Heart left ventricle (tissue), 16 donors: Measurements from ENCODE around the gene CST2. TPM values are rescaled to one million over a fixed set of nuclear protein-coding genes. Genes with fewer than 3 reads are reported as not detected.
"Not testable (repeated sequence)": the region's sequence is repeated elsewhere in the genome, so short reads cannot be mapped to it uniquely, and the experiment has no call there.

Experiments
- ATAC-seq, 4 donors: fragments of 200-7000 bp; cut with Tn5 transposase; one replicate each; pipeline ENCODE4 v1.9.1; 2020 to 2022; ENCODE audit warnings: moderate library complexity in 4 of 4, mild to moderate bottlenecking in 3 of 4, moderate number of reproducible peaks in 1 of 4
- DNase-seq, 5 donors: peaks; one replicate each; pipeline ENCODE4 v3.0.0-alpha.2; 2020
- H3K27ac ChIP-seq, 12 donors: fragments of 200-600 bp; sonication (generic) in 4 of 12; one replicate each; pipeline versions ENCODE4 v1.5.0 to v1.8.0; 2016 to 2022; ENCODE audit warnings: mild to moderate bottlenecking in 2 of 12
- H3K27me3 ChIP-seq, 9 donors: fragments of 200-600 bp; sonication (generic) in 2 of 9; one replicate each; pipeline versions ENCODE4 v1.5.1 to v1.8.0; 2016 to 2022; ENCODE audit warnings: mild to moderate bottlenecking in 3 of 9
- H3K36me3 ChIP-seq, 9 donors: fragments of 200-600 bp; sonication (generic) in 2 of 9; one replicate each; pipeline versions ENCODE4 v1.5.0 to v1.8.0; 2018 to 2022; ENCODE audit warnings: mild to moderate bottlenecking in 2 of 9
- H3K4me1 ChIP-seq, 12 donors: fragments of 200-600 bp; sonication (generic) in 4 of 12; one replicate each; pipeline versions ENCODE4 v1.5.0 to v1.8.0; 2016 to 2022; ENCODE audit warnings: mild to moderate bottlenecking in 3 of 12
- H3K4me3 ChIP-seq, 12 donors: fragments of 200-600 bp; sonication (generic) in 4 of 12; one replicate each; pipeline versions ENCODE4 v1.5.0 to v1.8.0; 2017 to 2022; ENCODE audit warnings: mild to moderate bottlenecking in 9 of 12, moderate library complexity in 4 of 12
- H3K9me3 ChIP-seq, 12 donors: fragments of 200-600 bp; sonication (generic) in 4 of 12; one replicate each; pipeline versions ENCODE4 v1.5.0 to v1.8.0; 2016 to 2022; ENCODE audit warnings: mild to moderate bottlenecking in 1 of 12
- CTCF ChIP-seq, 12 donors: fragments of 200-600 bp; sonication (generic) in 4 of 12; IDR thresholded peaks; one replicate each; pipeline versions ENCODE4 v1.5.0 to v1.8.0; 2018 to 2022; ENCODE audit warnings: antibody characterized with exemption in 12 of 12, mild to moderate bottlenecking in 5 of 12
- POLR2A ChIP-seq, 2 donors: fragments of 450-650 bp; IDR thresholded peaks; one replicate each; pipeline ENCODE4 v1.6.1; 2017; ENCODE audit warnings: antibody characterized with exemption in 2 of 2, mild to moderate bottlenecking in 2 of 2, moderate library complexity in 2 of 2
- WGBS, 4 donors: extraction: QIAGEN DNeasy Blood & Tissue Kit in 2 of 4; methylation state at CpG; one replicate each; pipeline versions ENCODE4 v1.1.5 to v1.1.7; 2013 to 2018; 5-methylcytosine and 5-hydroxymethylcytosine counted together
- intact Hi-C, 10 donors: fragments of 100-400 bp; cut with DNase I; formaldehyde crosslinking; loops; one replicate each; pipeline versions ENCODE4 v1.11.1 to v1.14.2; 2022
- polyA plus RNA-seq, 2 donors: library from polyadenylated mRNA; stranded (reverse); fragments of 200-250 nt; gene quantifications; one replicate each; pipeline ENCODE4 v1.2.3, GENCODE V29; 2013
- total RNA-seq, 9 donors: library from RNA; depleted of rRNA in 2 of 9; stranded (reverse); fragments of >200 nt in 2 of 9; fragmentation: NEBNext Ultra II Directional in 3 of 9; extraction: Animal tissue kit (Norgen Biotek cat#: 25700) in 3 of 9; gene quantifications; one replicate each; pipeline versions ENCODE4 v1.1.0 to v1.2.4, GENCODE V29; 2016 to 2023
- donor health status: ischemic (EF 13 %, LVEDD 7.1; RV severe dilation, severe dysfunction).
- donor health status: healthy with polysubstance abuse.
- donor health status: DM: no; HTN: yes; CAD: no.
- donor health status: DM: no; HTN: no; CAD: no.
- donor health status: ischemic (EF 25% LVEDD 6.9; RV normal size, moderate dysfunction).
- donor health status: ischemic (EF 25% LVEDD 5.7; RV mildly dilated, moderate dysfunction).
- donor health status: healthy.
- donor health status: DM: yes; HTN: yes; CAD: no.
- donor health status: ischemic (EF 35%, LVEDD 5.7; RV mildly dilated, moderate dysfunction).
- donor health status: nonischemic (EF 11% LVEDD 7.7; RV severe dilation, severe dysfunction).
- donor health status: DM: yes; HTN: yes; CAD: no.
- donor health status: PGD.
- donor health status: ischemic (EF 29% LVEDD 5.4; RV normal size, mild dysfunction).
- donor health status: nonischemic (EF 23%, LVEDD 6.1; RV moderate dilation, normal function).

CST2 gene
- total and polyA plus RNA-seq, 11 donors, result 0.37 to 0.56 TPM; not detected in 9

GRCh38 chr20:23799216-23799847 lies 27.2 kb downstream of the CST2 start:
- peak; percentile 61 to 80 (median 68) for ATAC-seq
- 44 to 47% (median 44%) methylated on average over 4 of the region's 4 CpGs for whole genome bisulfite sequencing, 4 donors
- H3K4me3 ChIP-seq, H3K27ac ChIP-seq, DNase-seq, H3K36me3 ChIP-seq, H3K9me3 ChIP-seq, H3K4me1 ChIP-seq: not testable (repeated sequence)
- TF ChIP-seq CTCF (IDR thresholded peaks at IDR 0.05), result peak in 11 of 12 donors; percentile 37 to 65 (median 56)
- intact Hi-C loops, result loop anchor here in 1 of 10 donors (5.0 kb wide), 1 partner anchor 83 kb away; no protein-coding TSS in a partner anchor
- peaks cover 0 to 11% (median 0%) of the 10 kb centered on the region in 9 donors for H3K27me3 ChIP-seq

DNA sequence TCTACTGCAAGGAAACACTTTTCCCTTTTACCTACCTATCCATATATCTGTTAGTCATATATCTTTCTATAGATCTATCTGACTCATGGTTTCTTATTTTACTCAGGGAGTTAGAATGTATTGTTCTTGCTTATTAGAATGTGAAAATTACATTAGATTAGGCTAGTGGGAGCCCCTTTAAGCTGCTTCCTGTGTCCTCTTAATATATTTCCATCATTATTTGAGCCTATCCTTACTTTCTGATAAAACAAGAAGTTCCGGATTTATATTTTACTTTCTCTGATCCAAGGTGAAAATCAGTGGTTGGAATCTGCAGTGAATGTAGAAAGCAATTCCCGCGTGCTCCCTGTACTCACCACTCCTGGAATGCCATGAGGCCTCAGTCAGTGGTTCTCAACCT lies 31.0 kb downstream of the CST2 start:
- ATAC-seq, result no peak

GRCh38 chr20:23794841-23795240 lies 31.7 kb downstream of the CST2 start:
- 23 to 49% (median 40%) methylated on average over 7 of the region's 7 CpGs for WGBS, 4 donors
- intact Hi-C loops, result loop anchor here in 1 of 10 donors (5.0 kb wide), 1 partner anchor 87 kb away; no protein-coding TSS in a partner anchor
- no peaks in the 10 kb centered on the region for H3K36me3 ChIP-seq

More for the DNA sequence above, 31.0 kb downstream of the CST2 start:
- H3K27me3 ChIP-seq, result peaks cover 0 to 11% (median 0%) of the 10 kb centered on the region in 9 donors
- no peaks in the 10 kb centered on the region for H3K4me1 ChIP-seq
- no peak for DNase-seq
- no peaks in the 10 kb centered on the region for H3K36me3 ChIP-seq
- TF ChIP-seq POLR2A (IDR thresholded peaks at IDR 0.05), result no peak
- TF ChIP-seq CTCF (IDR thresholded peaks at IDR 0.05), result no peak
- intact Hi-C loops, result loop anchor here in 1 of 10 donors (5.0 kb wide), 1 partner anchor 87 kb away; no protein-coding TSS in a partner anchor
- H3K27ac ChIP-seq, result no peak overlapping the region
- H3K4me3 ChIP-seq, result no peak overlapping the region
- WGBS, 4 donors, result 74 to 91% (median 85%) methylated on average over 3 of the region's 3 CpGs
- no peaks in the 10 kb centered on the region for H3K9me3 ChIP-seq

GRCh38 chr20:23794065-23794464 lies 32.5 kb downstream of the CST2 start:
- intact Hi-C loops, result no loop called here
- no peak for ATAC-seq
- Histone ChIP-seq H3K4me3 (no peak overlapping the region), H3K9me3 (no peaks in the 10 kb centered on the region), H3K36me3 (no peaks in the 10 kb centered on the region), H3K27me3 (peaks cover 0 to 11% (median 0%) of the 10 kb centered on the region in 9 donors), H3K4me1 (no peaks in the 10 kb centered on the region), H3K27ac (no peak overlapping the region)
- no peak for DNase-seq
- TF ChIP-seq CTCF (IDR thresholded peaks at IDR 0.05) (no peak), POLR2A (IDR thresholded peaks at IDR 0.05) (no peak)
- 77 to 90% (median 85%) methylated on average over 7 of the region's 7 CpGs for WGBS, 4 donors

More at GRCh38 chr20:23794841-23795240, 31.7 kb downstream of the CST2 start:
- Histone ChIP-seq H3K4me3 (no peak overlapping the region), H3K4me1 (no peaks in the 10 kb centered on the region), H3K9me3 (no peaks in the 10 kb centered on the region), H3K27ac (no peak overlapping the region), H3K27me3 (peaks cover 0 to 11% (median 0%) of the 10 kb centered on the region in 9 donors)
- ATAC-seq, result no peak
- TF ChIP-seq CTCF (IDR thresholded peaks at IDR 0.05), result no peak
- DNase-seq, result no peak
